ENCODE results near the gene CYB5B.
A peak's percentile ranks its signal among the peaks of the same experiment; 100 is the strongest.

Gene CYB5B

GRCh38 chr16:69424053-69424934, at the start of gene CYB5B:
Gene CYB5B (plus strand): TSS chr16:69424619. CDS start chr16:69424684, 65 bp downstream.
- peak; percentile 99 for DNase-seq (ENCODE audit: low spot score)

GRCh38 chr16:69376393-69377059, 47.9 kb upstream of the CYB5B start:
- DNase-seq (ENCODE audit: low spot score): no peak

GRCh38 chr16:69378036-69378435, 46.4 kb upstream of the CYB5B start:
- no peak for DNase-seq (ENCODE audit: low spot score)

DNA sequence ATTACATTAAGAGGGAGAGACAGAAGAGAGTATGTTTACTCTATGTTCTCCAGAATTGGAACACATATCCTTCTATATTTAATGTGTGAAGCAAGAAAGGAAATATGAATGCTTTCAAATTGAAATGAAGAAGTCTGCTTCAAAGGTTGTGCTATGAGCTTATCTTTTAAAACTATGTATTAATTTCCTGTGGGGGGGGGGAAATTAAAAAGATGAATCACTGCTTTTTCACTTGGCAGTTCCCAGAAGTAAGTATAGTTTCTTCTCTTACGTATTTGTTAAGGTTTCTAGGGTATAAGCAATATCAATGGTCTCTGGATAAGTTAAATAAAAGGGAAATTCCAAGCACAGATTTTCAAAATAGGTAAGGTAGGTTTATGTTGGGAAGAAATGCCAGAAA, 45.7 kb upstream of the CYB5B start:
- DNase-seq (ENCODE audit: low spot score): no peak

GRCh38 chr16:69381231-69381630, 43.2 kb upstream of the CYB5B start:
- DNase-seq (ENCODE audit: low spot score): no peak

DNA sequence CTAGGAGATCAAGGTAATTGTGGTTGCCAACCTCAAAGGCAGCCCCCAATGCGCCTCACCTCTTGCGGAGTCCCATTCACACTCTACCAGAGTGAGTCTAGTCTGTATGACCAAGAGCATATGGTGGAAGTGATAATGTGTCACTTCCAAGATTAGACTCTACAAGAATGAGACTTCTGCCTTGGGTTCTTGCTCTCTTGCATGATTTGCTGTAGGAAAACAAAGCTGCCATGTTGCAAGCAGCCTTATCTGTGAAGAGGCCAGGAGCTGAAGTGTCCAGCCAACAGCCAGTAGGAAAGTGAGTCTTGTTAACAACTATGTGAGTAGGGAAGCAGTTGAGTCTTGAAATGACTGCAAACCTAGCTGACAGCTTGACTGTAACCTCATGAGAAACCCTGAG, 42.0 kb upstream of the CYB5B start:
- DNase-seq (ENCODE audit: low spot score): no peak

DNA sequence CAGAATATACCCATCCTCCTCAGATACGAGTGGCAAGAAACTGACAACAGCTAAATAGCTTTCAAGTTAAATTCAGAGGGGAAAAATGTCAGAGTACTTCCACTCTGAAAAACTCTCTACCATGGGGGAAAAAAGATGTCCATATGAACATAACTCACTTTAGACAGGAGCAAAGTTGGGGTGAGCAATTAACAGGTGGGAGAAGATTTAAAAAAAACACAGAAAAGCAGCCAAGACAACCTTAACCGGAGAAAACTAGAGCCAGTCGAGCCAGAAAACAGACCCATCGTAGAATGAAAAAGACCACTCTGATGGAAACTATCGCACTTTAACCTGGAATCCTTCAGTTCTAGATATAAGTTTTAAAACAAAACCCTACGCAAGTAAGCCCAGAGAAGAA, 39.4 kb upstream of the CYB5B start:
- no peak for DNase-seq (ENCODE audit: low spot score)

- no peak for DNase-seq (ENCODE audit: low spot score)
Measured at GRCh38 chr16:69386596-69386995, 37.8 kb upstream of the CYB5B start.

DNA sequence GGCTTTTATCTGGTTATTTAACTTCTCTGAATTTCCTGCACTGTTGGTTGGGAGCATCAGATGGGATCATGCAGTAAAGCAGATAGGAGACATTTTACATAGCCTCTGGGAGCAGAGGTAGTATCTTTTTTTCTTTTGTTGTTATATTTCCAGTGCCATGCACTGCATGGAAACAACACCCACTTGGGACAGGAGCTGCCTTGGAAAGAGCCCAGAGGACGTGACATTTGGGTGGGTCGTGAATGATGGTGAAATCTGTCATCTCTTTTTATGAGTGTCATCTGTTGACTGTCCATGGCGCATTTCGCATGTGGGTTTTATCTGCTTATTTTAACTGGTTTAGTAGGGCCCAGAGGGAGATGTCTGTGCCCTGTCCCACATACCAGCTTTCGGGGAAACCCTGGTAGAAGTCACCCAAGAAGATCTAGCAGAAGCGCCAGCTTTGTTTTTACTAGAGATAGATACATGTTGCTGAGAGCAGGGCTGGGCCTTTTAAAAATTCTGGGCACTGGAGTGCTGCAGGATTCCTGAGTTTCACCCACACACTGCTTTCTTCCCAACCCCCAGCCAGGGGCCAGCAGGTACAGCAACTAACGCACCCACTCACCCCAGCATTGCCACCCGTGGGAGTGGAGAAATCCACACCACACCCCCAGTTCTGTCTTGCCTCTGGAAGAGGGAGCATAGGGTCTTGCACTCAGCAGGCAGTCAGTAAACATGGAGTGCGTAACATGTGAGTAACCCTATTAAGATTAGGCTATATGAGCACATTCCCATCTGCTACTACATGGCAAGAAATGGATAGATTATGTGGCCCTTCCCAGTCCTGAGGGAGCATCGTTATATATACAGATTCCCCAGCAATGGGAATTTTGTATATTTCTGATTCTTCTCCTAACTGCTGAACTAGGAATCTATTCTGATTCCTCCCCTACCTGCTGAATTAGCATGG, 30.2 kb upstream of the CYB5B start:
- DNase-seq (ENCODE audit: low spot score): no peak

DNA sequence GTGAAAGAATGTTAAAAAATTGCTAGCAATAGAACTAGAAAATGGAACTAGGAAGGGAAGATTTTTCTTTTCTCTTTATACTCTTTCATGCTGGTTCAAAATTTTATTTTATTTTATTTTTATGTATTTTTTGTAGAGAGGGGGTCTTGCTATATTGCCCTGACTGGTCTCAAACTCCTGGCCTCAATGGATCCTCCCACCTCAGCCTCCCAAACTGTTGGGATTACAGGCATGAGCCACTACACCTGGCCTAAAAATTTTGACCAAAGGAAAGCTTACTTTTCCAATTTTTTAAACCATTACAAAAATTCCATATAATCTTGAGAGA, 28.6 kb upstream of the CYB5B start:
- no peak for DNase-seq (ENCODE audit: low spot score)

DNA sequence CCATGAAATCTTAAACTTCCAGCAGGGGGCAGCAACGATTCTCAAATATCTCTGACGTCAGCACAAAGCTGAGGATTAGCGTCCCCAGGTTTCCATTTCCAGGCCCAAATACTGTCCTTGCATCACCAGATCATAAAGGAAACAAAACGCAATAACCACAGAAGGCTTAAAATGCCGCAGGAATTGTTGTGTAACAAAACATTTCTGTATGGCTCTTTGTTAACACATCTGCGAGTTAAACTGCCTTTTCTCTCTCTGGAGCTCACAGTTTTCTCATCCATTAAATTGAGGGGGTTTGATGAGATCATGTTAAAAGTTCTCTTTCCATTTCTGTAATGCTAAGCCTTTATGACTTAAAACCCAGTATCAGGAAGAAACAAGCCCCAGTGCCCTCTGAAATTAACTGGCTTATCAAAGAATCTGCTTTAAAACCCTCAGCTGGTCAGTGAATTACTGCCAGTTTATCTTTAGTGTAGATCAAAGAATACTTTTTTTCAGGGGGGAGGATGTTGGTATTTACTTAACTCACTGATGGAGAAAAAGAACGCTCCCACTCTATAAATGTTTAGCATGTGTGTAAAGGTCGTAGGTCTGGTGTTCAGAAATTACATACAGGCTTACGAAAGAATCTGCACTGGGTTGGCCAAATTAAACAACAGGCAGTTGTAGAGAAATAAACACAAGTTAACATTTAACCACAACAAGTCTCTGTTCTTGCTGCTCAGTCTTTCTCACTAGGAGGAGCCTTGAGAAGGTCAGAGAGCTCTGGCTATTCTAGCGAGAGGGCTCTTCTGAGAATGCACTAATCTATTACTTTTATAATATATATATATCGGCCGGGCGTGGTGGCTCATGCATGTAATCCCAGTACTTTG, 28.0 kb upstream of the CYB5B start:
- peak; percentile 64 for DNase-seq (ENCODE audit: low spot score)

- no peak for DNase-seq (ENCODE audit: low spot score)
Measured at GRCh38 chr16:69397821-69398521, 26.4 kb upstream of the CYB5B start.

- DNase-seq (ENCODE audit: low spot score): no peak
Measured at GRCh38 chr16:69399361-69399760, 25.1 kb upstream of the CYB5B start.

DNA sequence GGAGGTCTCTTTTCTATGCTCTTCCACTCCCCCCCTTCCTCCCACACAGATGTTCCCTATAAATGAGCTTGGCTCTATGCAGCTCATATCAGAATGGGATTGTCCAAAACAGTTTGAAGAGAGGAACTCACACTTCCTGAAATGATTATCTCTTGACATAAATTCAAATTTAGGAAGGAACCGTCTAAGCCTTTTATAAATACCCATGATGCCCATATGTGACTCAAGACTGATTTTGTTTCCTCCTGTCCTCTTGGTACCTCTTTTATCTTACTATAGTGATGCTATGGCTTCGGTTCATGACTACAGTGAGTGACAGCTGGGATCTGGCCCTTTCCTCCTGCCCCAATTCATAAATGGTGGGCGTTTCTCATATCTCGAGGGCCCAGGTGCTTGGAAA, 22.0 kb upstream of the CYB5B start:
- no peak for DNase-seq (ENCODE audit: low spot score)

DNA sequence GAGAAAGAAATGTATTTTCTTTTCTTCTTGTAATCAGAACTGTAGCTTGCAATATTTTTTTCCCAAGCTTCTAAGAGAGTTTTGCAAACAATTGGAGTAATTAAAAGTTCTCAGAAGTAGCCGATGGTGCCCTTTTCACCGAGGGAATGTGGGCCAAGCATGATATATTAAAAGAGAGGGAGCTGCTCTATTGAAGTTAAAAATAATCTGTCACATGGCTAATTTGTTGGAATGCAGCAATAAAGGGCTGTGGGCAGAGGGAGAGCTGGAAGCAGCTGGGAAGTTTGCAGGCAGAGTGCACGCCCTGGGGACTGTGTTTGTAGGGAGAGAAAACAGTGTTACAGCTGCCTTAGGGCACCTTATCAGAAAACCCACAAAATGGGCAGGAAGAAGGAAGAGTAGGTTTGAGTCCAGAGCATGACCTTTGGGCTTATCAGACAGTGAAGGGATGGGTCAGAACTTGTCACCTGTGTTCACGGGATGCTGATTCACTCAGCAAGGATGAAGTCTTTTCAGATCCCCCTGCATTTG, 20.1 kb upstream of the CYB5B start:
- no peak for DNase-seq (ENCODE audit: low spot score)

GRCh38 chr16:69405326-69405725, 19.1 kb upstream of the CYB5B start:
- no peak for DNase-seq (ENCODE audit: low spot score)

DNA sequence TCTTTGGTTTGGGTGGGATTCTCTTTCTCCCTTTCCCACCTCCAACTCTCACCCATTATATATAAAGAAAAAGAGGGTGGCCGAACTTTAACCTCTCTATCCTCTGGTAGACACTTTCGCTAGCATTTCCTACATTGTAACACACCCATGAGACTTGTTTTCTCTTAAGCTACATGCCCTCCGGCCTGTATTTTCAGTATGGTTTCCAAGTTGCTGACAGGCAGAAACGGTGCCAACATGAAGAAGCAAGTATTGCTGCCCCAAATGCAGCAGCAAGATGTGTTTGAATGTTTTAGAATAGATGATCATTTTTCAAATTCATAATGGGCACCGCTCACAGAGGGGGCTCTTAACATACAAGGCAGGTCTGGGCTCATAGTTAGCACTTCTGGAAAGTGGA, 18.7 kb upstream of the CYB5B start:
- no peak for DNase-seq (ENCODE audit: low spot score)

- no peak for DNase-seq (ENCODE audit: low spot score)
Measured at GRCh38 chr16:69406780-69407331, 17.6 kb upstream of the CYB5B start.

DNA sequence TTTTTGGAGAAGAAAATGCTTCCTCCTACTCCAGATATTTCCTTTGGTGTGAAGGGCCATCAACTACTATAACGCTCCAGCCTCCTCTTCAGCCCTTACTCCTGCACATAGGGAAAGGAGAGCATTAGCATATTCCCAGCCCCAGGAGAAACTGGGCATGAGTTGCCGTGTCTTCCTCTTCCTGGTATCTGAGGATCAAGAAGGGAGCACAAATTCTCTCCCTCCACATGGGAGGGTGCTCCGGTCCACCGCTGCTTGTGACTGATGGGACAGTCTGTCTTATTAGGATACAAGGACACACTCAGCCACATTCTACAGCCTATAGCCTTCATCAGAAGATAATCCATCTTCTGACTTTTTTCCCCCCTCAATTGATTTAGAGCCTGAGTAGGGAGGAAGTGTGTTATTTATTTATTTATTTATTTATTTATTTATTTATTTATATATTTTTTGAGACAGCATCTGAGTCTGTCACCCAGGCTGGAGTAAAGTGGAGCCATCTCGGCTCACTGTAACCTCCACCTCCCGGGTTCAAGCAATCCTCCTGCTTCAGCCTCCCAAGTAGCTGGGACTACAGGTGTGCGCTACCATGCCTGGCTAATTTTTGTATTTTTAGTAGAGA, 16.6 kb upstream of the CYB5B start:
- no peak for DNase-seq (ENCODE audit: low spot score)

DNA sequence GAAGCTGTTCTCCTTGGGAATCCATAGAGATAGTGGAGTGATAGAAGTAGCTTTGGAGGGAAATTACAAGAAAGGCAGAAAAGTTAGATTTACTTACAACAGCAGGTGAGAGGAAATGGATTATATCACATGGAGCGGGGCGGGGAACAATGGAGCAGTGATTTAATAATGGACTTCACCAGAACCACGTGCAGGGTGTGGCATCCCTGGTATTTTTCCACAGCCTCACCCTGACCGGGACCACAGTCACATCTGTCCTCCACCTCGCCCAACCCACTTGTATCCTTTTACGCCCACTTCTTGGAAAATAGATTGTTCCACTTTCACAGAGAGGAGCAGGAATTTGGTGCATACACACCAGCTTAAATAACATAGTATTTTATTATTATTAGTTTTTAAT, 15.9 kb upstream of the CYB5B start:
- DNase-seq (ENCODE audit: low spot score): no peak

Measured in germinal center (tissue), 1 donor.